SJSA1 (cell line): ENCODE measurements around the gene ANKS3. TPM values are rescaled to one million over a fixed set of nuclear protein-coding genes. Genes with fewer than 3 reads are reported as not detected.

Experiments
- DNase-seq, 2 experiments: peaks; one replicate each; pipeline ENCODE4 v3.0.0-alpha.2; 2015 to 2020; ENCODE audit warnings: low spot score in 2 of 2, low read depth in 1 of 2
- H3K27ac ChIP-seq: fragments of 250-450 bp; sonication (Bioruptor Pico); 2 replicates; pipeline ENCODE4 v1.5.1; 2020; ENCODE audit warnings: mild to moderate bottlenecking, moderate library complexity
- H3K27me3 ChIP-seq: fragments of 250-450 bp; sonication (Bioruptor Pico); replicated peaks from 2 replicates; pipeline ENCODE4 v1.5.1; 2020; ENCODE audit warnings: mild to moderate bottlenecking, moderate library complexity
- H3K36me3 ChIP-seq: fragments of 250-450 bp; sonication (Bioruptor Pico); 2 replicates; pipeline ENCODE4 v1.5.1; 2020; ENCODE audit warnings: mild to moderate bottlenecking
- H3K4me1 ChIP-seq: fragments of 250-450 bp; sonication (Bioruptor Pico); replicated peaks from 2 replicates; pipeline ENCODE4 v1.6.1; 2021; ENCODE audit warnings: mild to moderate bottlenecking
- H3K4me3 ChIP-seq: fragments of 250-450 bp; sonication (Bioruptor Pico); 2 replicates; pipeline ENCODE4 v1.5.1; 2020; ENCODE audit warnings: mild to moderate bottlenecking
- H3K9me3 ChIP-seq: fragments of 250-450 bp; sonication (Bioruptor Pico); replicated peaks from 2 replicates; pipeline ENCODE4 v1.5.1; 2020; ENCODE audit warnings: mild to moderate bottlenecking
- total RNA-seq: library from RNA; depleted of rRNA; stranded (reverse); fragments of >200 nt; shearing (Covaris generic); gene quantifications from 2 replicates; pipeline ENCODE4 v1.2.3, GENCODE V29; 2014

The ANKS3 gene
- total RNA-seq, 1 experiment from 2014 or later = 20.9 TPM

DNA sequence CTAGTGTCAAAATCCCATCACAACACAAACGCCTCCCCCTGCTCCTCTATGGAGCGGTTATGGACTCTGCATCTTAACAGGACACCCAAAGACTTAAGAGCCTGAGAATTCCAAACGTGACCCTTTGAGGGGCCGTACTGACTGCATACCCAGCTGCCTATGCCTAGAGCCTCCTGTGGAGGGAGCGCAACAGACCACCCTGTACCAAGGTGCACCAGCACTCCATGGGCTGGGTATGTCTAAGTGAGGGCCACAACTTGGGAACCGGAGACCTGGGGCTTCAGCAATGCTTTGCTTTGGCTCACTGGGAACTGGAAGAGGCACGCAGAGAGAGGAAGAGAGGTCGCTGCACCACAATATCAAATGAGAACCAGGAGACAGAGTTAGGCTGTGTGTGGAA is 5.4 kb downstream of the ANKS3 start:
- DNase-seq = no peak
- Histone ChIP-seq H3K27ac (no peak overlapping the region), H3K36me3 (peaks cover 49% of the 10 kb centered on the region), H3K27me3 (no peaks in the 10 kb centered on the region), H3K4me1 (no peaks in the 10 kb centered on the region), H3K9me3 (no peaks in the 10 kb centered on the region), H3K4me3 (no peak overlapping the region)

DNA sequence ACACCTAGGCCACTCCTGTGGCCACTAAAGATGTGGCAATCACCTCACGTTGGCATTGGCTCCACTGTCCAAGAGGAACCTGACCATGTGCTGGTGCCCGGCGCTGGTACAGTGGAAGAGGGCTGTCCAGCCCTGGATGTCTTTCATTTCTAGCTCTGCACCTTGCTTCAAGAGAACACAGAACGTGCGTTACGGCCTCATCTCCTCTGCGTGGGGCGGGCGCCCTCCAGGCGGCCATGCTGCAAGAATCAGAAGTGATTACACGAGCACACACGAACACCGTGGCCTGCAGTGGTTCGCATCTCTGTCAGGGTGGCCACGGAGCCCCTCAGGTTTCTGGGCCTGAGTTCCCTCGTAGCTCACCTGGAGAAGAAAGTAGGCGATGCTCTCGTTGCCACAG is 7.5 kb downstream of the ANKS3 start:
- Histone ChIP-seq H3K27me3 (no peaks in the 10 kb centered on the region), H3K4me3 (no peak overlapping the region), H3K27ac (no peak overlapping the region), H3K4me1 (no peaks in the 10 kb centered on the region), H3K36me3 (peaks cover 55% of the 10 kb centered on the region), H3K9me3 (no peaks in the 10 kb centered on the region)
- no peak for DNase-seq

DNA sequence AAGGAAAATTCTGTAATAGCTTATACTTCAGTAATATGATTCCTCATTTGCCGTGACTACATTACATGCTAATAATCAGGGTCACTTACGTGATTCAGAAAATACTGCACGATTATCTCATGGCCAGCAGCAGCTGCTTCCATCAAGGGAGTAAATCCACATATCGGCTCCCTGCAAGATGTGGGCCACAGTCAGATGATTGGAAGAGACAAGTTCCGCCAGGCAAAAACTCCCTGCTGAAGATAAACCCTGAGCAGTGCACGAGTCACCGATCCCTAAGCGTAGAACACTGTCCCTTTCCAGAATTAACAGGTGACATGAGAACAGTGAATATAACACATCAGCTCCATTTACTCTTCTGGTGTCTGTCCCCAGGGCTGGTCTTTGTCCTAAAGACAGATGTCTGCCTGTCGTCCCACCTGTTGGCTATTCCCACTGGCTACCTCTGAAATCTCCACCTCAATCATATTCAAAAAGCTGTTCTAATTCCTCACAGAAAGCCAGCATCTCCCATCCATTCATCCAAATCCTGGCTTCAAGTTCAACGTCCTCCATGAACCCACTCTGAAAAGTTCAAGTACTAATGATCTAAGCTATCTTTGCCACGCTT is 9.3 kb downstream of the ANKS3 start:
- Histone ChIP-seq H3K9me3 (no peaks in the 10 kb centered on the region), H3K27me3 (no peaks in the 10 kb centered on the region), H3K4me1 (no peaks in the 10 kb centered on the region), H3K36me3 (peaks cover 44% of the 10 kb centered on the region), H3K4me3 (no peak overlapping the region), H3K27ac (no peak overlapping the region)
- DNase-seq = no peak

DNA sequence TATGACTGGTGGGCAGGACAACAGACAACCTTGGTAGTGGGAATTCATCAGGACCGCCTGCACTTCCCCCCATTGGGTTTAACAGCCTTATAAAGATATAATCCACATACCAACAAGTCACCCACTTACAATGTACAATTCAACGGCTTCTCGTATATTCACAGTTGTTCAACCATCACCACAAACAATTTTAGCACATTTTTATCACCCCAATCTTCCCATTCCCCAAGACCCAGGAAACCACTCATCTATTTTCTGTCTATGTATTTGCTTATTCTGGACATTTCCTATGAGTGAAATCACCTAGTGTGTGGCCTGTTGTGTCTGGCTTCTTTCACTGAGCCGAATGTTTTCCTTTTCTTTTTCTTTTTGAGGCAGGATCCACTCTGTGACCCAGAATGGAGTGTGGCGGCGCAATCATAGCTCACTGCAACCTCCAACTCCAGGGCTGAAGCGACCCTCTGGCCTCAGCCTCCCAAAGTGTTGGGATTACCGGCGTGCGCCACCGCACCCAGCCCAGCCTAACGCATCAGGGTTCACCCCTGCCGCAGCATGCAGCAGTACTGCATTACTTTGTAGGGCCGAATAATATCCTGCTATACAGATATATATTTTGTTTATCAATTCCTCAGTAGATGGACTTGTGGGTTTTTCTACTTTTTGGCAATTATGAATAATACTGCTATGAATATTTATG is 10.9 kb downstream of the ANKS3 start:
- no peaks in the 10 kb centered on the region for H3K27me3 ChIP-seq
- H3K4me1 ChIP-seq = no peaks in the 10 kb centered on the region
- H3K4me3 ChIP-seq = no peak overlapping the region
- peaks cover 37% of the 10 kb centered on the region for H3K36me3 ChIP-seq
- H3K9me3 ChIP-seq = no peaks in the 10 kb centered on the region
- H3K27ac ChIP-seq = no peak overlapping the region
- DNase-seq = no peak

DNA sequence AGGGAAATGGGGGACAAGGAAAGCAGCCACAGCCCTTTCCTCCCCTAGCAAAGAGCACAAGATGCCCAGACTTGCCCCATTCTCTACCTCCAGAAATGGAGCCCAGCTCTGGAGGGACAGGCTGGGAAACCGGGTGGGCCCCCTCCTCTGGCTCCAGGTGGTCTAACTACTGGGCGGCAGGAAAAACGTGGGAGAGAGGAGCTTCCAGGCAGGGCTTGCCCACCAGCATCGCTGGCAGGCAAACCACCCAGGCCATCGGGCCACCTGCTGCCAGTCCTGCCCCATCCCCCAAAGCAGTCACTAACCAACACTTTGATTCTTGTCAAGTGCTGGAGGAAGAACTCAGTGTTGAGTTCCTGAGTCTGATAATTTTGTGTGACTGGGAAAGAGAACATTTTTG is 15.6 kb downstream of the ANKS3 start:
- Histone ChIP-seq H3K36me3 (peaks cover 18% of the 10 kb centered on the region), H3K9me3 (no peaks in the 10 kb centered on the region), H3K27me3 (no peaks in the 10 kb centered on the region), H3K4me3 (no peak overlapping the region), H3K27ac (no peak overlapping the region), H3K4me1 (no peaks in the 10 kb centered on the region)
- DNase-seq = no peak

DNA sequence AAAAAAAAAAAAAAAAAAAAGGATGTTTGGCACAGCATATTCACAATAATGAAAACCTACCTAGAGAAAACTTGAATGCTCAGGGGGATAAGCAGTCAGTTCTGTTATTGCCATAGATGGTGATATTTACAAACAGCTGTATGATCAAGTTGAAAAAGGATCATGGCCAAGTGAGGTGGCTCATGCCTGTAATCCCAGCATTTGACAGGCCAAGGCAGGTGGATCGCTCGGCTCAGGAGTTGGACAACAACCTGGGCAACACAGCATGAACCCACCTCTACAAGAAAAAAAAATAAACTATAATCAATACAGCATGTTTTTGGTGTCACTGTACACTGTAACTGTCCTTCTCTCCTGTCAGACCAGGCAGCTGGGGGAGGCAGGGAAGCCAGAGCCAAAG is 19.1 kb downstream of the ANKS3 start:
- H3K36me3 ChIP-seq = peaks cover 21% of the 10 kb centered on the region
- no peak overlapping the region for H3K4me3 ChIP-seq
- H3K27ac ChIP-seq = no peak overlapping the region
- DNase-seq = no peak
- no peaks in the 10 kb centered on the region for H3K9me3 ChIP-seq
- no peaks in the 10 kb centered on the region for H3K4me1 ChIP-seq
- H3K27me3 ChIP-seq = no peaks in the 10 kb centered on the region

DNA sequence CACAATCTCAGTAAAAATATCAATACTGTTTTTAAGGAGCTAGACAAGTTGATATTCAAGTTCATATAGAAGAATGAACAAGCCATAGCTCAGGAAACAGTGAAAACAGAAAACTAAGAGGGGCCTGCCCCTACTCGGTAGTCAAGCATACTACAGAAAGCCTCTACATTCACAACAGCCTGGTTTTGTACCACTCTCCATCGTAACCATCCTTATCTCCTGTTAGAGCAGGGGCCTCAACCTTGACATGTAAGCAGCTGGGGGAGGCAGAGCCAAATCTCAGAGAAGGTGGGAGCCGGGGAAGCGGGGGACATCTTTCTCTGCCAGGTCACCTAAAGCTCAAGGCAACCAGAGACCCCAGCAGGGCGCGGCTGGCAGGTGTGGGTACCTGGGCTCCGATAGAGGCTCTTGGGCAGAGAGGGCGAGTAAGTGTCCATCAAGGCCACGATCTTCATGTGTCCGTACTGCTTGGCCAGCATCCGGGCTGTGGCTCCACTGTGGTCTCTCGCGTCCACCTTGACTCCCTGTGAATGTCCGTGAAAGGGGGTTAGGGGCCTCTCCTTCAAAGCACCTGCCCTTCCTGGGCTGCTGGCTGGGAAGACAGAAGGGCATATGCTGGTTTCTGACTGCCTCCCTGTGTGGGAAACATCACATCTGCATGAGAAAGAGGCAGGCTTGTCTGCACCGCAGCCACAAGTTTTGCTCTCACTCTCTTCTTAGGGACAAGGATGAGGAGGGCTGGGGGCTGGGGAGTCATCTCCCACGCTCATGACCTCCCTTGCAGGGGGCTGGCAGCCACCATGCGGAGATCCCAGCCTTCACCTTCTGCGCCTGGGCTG is 20.2 kb downstream of the ANKS3 start:
- no peaks in the 10 kb centered on the region for H3K9me3 ChIP-seq
- H3K27ac ChIP-seq = no peak overlapping the region
- peaks cover 23% of the 10 kb centered on the region for H3K36me3 ChIP-seq
- no peaks in the 10 kb centered on the region for H3K4me1 ChIP-seq
- no peaks in the 10 kb centered on the region for H3K27me3 ChIP-seq
- no peak for DNase-seq
- no peak overlapping the region for H3K4me3 ChIP-seq

DNA sequence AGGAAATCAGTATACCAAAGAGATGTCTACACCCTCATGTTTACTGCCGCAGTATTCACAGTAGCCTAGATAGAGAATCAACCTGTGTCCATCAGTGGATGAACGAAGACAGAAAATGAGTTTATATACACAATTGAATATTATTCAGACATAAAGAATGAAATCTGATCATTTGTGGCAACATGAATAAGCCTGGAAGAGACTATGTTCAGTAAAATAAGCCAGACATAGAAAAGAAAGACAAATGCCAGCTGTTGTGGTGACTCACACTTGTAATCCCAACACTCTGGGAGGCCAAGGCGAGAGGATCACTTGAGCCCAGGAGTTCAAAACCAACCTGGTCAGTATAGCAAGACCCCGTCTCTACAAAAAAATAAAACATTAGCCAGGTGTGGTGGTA is 24.6 kb downstream of the ANKS3 start:
- no peak overlapping the region for H3K4me3 ChIP-seq
- no peaks in the 10 kb centered on the region for H3K4me1 ChIP-seq
- DNase-seq = no peak
- no peaks in the 10 kb centered on the region for H3K9me3 ChIP-seq
- H3K27ac ChIP-seq = no peak overlapping the region
- H3K27me3 ChIP-seq = no peaks in the 10 kb centered on the region
- H3K36me3 ChIP-seq = peaks cover 42% of the 10 kb centered on the region

DNA sequence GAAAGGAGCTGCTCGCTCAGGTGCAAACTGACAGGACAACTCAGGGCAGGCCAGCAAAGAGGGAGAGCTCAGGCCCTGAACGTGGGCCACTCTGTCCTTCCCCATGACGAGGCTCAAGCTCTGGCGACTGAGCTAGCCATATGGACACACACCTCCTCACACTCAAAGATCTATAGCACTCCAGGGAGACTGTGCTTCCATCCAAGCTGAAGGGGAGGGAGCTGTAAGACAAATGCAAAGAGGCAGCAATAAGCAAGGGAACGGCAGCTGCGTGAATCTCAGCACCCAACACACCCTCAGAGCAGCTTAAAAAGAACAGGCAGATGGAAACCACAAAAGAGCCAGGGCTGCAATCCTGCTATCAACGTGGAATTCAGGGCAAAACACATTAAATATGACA is 27.2 kb downstream of the ANKS3 start:
- Histone ChIP-seq H3K36me3 (peaks cover 34% of the 10 kb centered on the region), H3K9me3 (no peaks in the 10 kb centered on the region), H3K4me1 (no peaks in the 10 kb centered on the region), H3K4me3 (no peak overlapping the region), H3K27me3 (no peaks in the 10 kb centered on the region), H3K27ac (no peak overlapping the region)
- DNase-seq = no peak

DNA sequence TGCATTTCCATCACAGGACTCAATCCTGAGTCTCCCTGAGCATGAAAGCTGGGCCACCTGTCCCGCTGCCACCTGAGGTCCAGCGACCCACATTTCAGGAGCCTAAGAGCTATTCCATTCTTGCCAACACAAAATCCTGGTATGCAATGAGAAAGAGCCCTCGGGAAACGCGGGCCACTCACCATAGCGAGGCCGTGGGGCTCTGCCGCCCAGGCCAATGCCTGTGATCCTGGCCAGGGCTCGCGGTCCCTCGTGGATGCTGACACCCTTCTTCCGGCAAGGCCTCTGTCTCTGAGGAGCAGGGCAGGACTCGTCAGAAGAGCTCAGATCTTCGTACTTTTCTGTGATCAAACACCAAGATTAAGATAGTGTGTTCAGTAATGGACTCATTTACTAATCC is 29.2 kb downstream of the ANKS3 start:
- Histone ChIP-seq H3K27ac (no peak overlapping the region), H3K4me1 (no peaks in the 10 kb centered on the region), H3K4me3 (no peak overlapping the region), H3K36me3 (peaks cover 47% of the 10 kb centered on the region), H3K27me3 (no peaks in the 10 kb centered on the region), H3K9me3 (no peaks in the 10 kb centered on the region)
- DNase-seq = no peak

DNA sequence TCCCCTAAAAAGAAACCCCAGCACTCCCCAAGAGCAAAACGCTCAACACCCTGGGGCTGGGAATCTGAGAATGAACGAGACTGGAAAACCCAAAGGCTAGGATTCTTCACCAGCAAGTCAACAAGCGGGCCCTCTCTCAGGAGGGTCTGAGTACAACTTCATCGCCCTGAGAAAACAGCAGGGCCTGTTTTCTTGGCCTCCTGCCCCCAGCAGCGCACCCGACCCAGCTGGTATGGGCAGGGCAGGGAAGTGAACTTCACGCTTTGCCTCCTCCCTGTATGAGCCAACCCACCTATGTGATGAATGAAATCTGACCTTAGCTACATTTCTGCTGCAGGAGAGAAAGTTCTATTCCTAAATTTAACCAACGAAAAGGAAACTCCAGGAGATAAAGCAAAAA is 29.6 kb downstream of the ANKS3 start:
- DNase-seq = no peak
- Histone ChIP-seq H3K36me3 (peaks cover 51% of the 10 kb centered on the region), H3K9me3 (no peaks in the 10 kb centered on the region), H3K27ac (no peak overlapping the region), H3K4me1 (no peaks in the 10 kb centered on the region), H3K4me3 (no peak overlapping the region), H3K27me3 (no peaks in the 10 kb centered on the region)

DNA sequence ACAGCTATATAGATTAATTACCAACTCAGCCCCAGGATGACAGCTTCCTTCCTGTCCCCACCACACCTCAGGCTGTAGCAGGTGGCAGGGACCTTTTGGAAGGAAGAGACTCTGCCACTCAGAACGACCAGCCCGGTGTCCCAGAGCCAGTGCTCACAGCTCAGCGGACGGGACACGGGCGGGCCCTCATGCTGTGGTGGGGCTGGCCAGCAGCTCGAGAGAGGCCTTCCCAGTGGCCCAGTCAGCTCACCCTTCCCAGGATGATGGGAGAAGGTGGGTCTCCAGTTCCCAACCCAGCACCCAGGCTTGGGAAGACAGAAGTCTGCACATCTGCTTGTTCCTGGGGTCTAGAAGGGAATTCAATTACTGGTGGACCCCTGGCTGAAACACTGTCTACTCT is 30.2 kb downstream of the ANKS3 start:
- Histone ChIP-seq H3K9me3 (no peaks in the 10 kb centered on the region), H3K27me3 (no peaks in the 10 kb centered on the region), H3K36me3 (peaks cover 57% of the 10 kb centered on the region), H3K4me1 (no peaks in the 10 kb centered on the region), H3K27ac (no peak overlapping the region), H3K4me3 (no peak overlapping the region)
- DNase-seq = no peak

DNA sequence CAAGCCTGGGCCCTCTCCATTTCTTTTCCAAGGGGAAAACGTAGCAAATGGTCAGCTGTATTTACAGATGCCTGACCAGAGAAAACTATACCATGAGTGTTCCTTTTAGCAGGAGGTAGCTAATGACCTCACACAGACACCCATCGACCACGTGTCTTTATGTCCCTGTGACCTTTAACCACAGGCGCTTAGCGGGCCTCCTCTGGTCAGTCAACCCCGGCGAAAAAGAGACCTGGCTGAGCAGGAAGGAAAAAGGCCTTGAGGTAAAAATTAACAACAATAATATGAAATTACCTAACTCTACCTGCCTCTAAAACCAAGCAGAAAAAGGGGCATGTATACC is 31.6 kb downstream of the ANKS3 start:
- DNase-seq = no peak
- Histone ChIP-seq H3K4me1 (no peaks in the 10 kb centered on the region), H3K27me3 (no peaks in the 10 kb centered on the region), H3K27ac (no peak overlapping the region), H3K4me3 (no peak overlapping the region), H3K9me3 (no peaks in the 10 kb centered on the region), H3K36me3 (peaks cover 65% of the 10 kb centered on the region)

DNA sequence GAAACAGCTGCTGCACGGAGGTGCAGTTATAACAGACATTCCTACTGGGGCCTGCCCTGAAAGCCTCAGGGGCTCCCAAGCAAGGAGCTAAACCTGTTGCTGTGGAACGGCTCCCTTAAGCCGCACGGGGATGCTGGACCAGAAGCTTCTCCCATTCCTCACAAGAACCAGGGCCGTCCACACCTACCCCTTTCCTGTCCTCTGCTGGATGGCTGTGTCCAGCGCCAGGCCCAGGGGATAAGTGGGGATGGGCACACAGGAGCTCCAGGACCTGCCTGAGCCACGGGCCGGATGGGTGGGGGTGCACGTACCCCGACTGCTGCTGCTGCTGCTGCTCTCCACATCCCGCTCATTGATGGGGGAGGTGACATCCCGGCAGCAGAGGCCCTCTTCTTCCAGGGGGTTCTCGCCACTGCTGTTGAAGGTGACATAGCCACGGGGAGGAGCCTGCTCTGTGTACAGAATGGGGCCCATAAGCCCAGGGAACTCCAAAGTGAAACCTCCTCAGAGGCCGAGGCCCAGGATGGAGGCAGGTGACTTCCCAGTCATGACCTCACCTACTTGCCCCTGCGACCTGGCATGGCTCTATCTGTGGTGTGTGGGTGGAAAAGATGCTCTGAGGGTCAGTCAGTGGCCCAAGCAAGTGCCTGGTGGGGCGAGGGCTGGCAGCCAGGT is 32.1 kb downstream of the ANKS3 start:
- Histone ChIP-seq H3K36me3 (peaks cover 65% of the 10 kb centered on the region), H3K27me3 (no peaks in the 10 kb centered on the region), H3K4me1 (no peaks in the 10 kb centered on the region), H3K27ac (no peak overlapping the region), H3K4me3 (no peak overlapping the region), H3K9me3 (no peaks in the 10 kb centered on the region)
- no peak for DNase-seq
